HuH-7.5 (cell line): ENCODE data around the gene ZNF615.
"Not testable (repeated sequence)": the region's sequence is repeated elsewhere in the genome, so short reads cannot be mapped to it uniquely, and the experiment has no call there.

Experiments used
- DNase-seq: peaks from one replicate; pipeline ENCODE4 v3.0.0; 2011; ENCODE audit warnings: low spot score

The ZNF615 gene

GRCh38 chr19:51980116-51980736 is 27.8 kb downstream of the ZNF615 start:
- DNase-seq, result no peak

- no peak for DNase-seq
Measured at GRCh38 chr19:51978882-51979281, 29.1 kb downstream of the ZNF615 start.

GRCh38 chr19:51977346-51977745 is 30.7 kb downstream of the ZNF615 start:
- no peak for DNase-seq

- DNase-seq, result no peak
Measured at GRCh38 chr19:51976852-51977251, 31.2 kb downstream of the ZNF615 start.

- DNase-seq, result not testable (repeated sequence)
Measured at GRCh38 chr19:51975787-51976186, 32.2 kb downstream of the ZNF615 start.

- no peak for DNase-seq
Measured at GRCh38 chr19:51971624-51972023, 36.4 kb downstream of the ZNF615 start.

- DNase-seq, result no peak
Measured at GRCh38 chr19:51970718-51971117, 37.3 kb downstream of the ZNF615 start.

GRCh38 chr19:51965583-51965982 is 42.4 kb downstream of the ZNF615 start:
- no peak for DNase-seq

GRCh38 chr19:51960621-51961233 is 47.3 kb downstream of the ZNF615 start:
- DNase-seq, result not testable (repeated sequence)

GRCh38 chr19:51959791-51960190 is 48.2 kb downstream of the ZNF615 start:
- no peak for DNase-seq

GRCh38 chr19:51957846-51958245 is 50.2 kb downstream of the ZNF615 start:
- DNase-seq, result not testable (repeated sequence)

- DNase-seq, result no peak
Measured at GRCh38 chr19:51948975-51949374, 59.0 kb downstream of the ZNF615 start.

- DNase-seq, result no peak
Measured at GRCh38 chr19:51946602-51947001, 61.4 kb downstream of the ZNF615 start.

GRCh38 chr19:51944798-51945552 is 63.0 kb downstream of the ZNF615 start:
- DNase-seq, result no peak
